K562 (cell line): ENCODE data around the gene SPRR2G. TPM values are rescaled to one million over a fixed set of nuclear protein-coding genes. Genes with fewer than 3 reads are reported as not detected.
"Not testable (repeated sequence)": the region's sequence is repeated elsewhere in the genome, so short reads cannot be mapped to it uniquely, and the experiment has no call there.

Source experiments
- ATAC-seq: fragments of 200-7000 bp; cut with Tn5 transposase; 3 replicates; pipeline ENCODE4 v1.9.1; 2020; ENCODE audit warnings: moderate library complexity
- BruUV-seq: library from RNA; stranded (reverse); fragments of 400-500 nt; replicated peaks from 2 replicates; lab custom pipeline; 2021; lab: Mats Ljungman, UMichigan
- CTCF ChIA-PET: fragments of 300-600 bp; formaldehyde crosslinking; extraction: SDS; loops from one replicate; lab custom pipeline; 2021; ENCODE audit warnings: low intra/inter-chr PET ratio; lab: Yijun Ruan, JAX
- POLR2A ChIA-PET: fragments of 300-600, 350-650 bp; sonication (Branson Sonifier 250); formaldehyde crosslinking; extraction: SDS; loops from one replicate; lab custom pipeline; 2021; ENCODE audit warnings: antibody characterized with exemption, inconsistent platforms; lab: Yijun Ruan, JAX
- DNase-seq, 4 experiments: peaks; one replicate each; pipeline versions ENCODE4 v3.0.0 to v3.0.0-alpha.2; 2011 to 2018; ENCODE audit warnings: low spot score in 3 of 4, mixed read lengths in 3 of 4; ENCODE audit errors: extremely low read depth in 1 of 4
- FAIRE-seq: peaks from 2 replicates; lab custom pipeline; 2011; peaks lifted over from hg19 to GRCh38; lab: Jason Lieb, UNC
- H2AFZ ChIP-seq: 2 replicates; pipeline ENCODE4 v1.6.0; 2011; ENCODE audit warnings: low read depth, low read length, control low read depth, inconsistent platforms
- H3K27ac ChIP-seq: fragments of 200-600 bp; 3 replicates; pipeline ENCODE4 v1.8.0; 2011; ENCODE audit warnings: low read depth, mild to moderate bottlenecking, control low read depth, inconsistent platforms, low read length, moderate library complexity, mixed read lengths; ENCODE audit errors: extremely low read depth
- H3K27me3 ChIP-seq, 2 experiments: fragments of 300-600 bp in 1 of 2; 2 replicates in 1 of 2; 3 replicates in 1 of 2; pipeline versions ENCODE4 v1.6.0 to v1.8.0; 2011; ENCODE audit warnings: inconsistent platforms in 2 of 2, low read length in 2 of 2, mild to moderate bottlenecking in 1 of 2, mixed read lengths in 1 of 2, moderate library complexity in 1 of 2; ENCODE audit not compliant: control insufficient read depth in 2 of 2, insufficient read depth in 2 of 2
- H3K36me3 ChIP-seq: fragments of 300-600 bp; 3 replicates; pipeline ENCODE4 v1.8.0; 2011; ENCODE audit warnings: mild to moderate bottlenecking, low read length, inconsistent platforms; ENCODE audit not compliant: control insufficient read depth, insufficient read depth
- H3K4me1 ChIP-seq, 2 experiments: fragments of 200-600 bp in 1 of 2; replicated peaks in 1 of 2; 2 replicates in 1 of 2; 3 replicates in 1 of 2; pipeline versions ENCODE4 v1.5.1 to v1.8.0; 2011; ENCODE audit warnings: inconsistent platforms in 2 of 2, low read length in 2 of 2, mild to moderate bottlenecking in 1 of 2, mixed read lengths in 1 of 2, moderate library complexity in 1 of 2; ENCODE audit not compliant: control insufficient read depth in 2 of 2, insufficient read depth in 2 of 2
- H3K4me2 ChIP-seq: 2 replicates; pipeline ENCODE4 v1.6.1; 2011; ENCODE audit warnings: low read length, control low read depth, inconsistent platforms, mixed read lengths; ENCODE audit not compliant: insufficient read depth
- H3K4me3 ChIP-seq: fragments of 200-600 bp; sonication (generic), shearing (Covaris generic); 2 replicates; pipeline ENCODE4 v1.5.1; 2016; ENCODE audit warnings: control low read depth, inconsistent platforms
- H3K79me2 ChIP-seq: fragments of 200-600 bp; 3 replicates; pipeline ENCODE4 v1.8.0; 2011; ENCODE audit warnings: low read length, inconsistent platforms; ENCODE audit not compliant: control insufficient read depth, insufficient read depth
- H3K9ac ChIP-seq, 2 experiments: 2 replicates each; pipeline versions ENCODE4 v1.6.0 to v1.6.1; 2011; ENCODE audit warnings: low read depth in 2 of 2, low read length in 2 of 2, control low read depth in 1 of 2, inconsistent platforms in 1 of 2, mild to moderate bottlenecking in 1 of 2, mixed read lengths in 1 of 2; ENCODE audit not compliant: insufficient read depth in 1 of 2
- H3K9me1 ChIP-seq: one replicate; pipeline ENCODE4 v1.6.0; 2011; ENCODE audit warnings: inconsistent platforms, mild to moderate bottlenecking, low read length, moderate library complexity; ENCODE audit not compliant: control insufficient read depth, insufficient read depth
- H3K9me3 ChIP-seq: replicated peaks from 2 replicates; pipeline ENCODE4 v1.5.1; 2011; ENCODE audit warnings: low read depth, low read length, inconsistent platforms; ENCODE audit not compliant: control insufficient read depth, insufficient read depth
- H4K20me1 ChIP-seq: replicated peaks from 2 replicates; pipeline ENCODE4 v1.6.1; 2011; ENCODE audit warnings: low read length, inconsistent platforms, mixed read lengths; ENCODE audit not compliant: control insufficient read depth, insufficient read depth
- ARID3A ChIP-seq: IDR thresholded peaks from 2 replicates; pipeline ENCODE4 v1.6.1; 2012; ENCODE audit warnings: low read depth, low read length, improper control_type of control experiment, borderline replicate concordance
- BRD4 ChIP-seq: fragments of 200-600 bp; sonication (generic); IDR thresholded peaks from 2 replicates; pipeline ENCODE4 v1.6.1; 2017; ENCODE audit warnings: inconsistent platforms
- CBX3 ChIP-seq, 2 experiments: IDR thresholded peaks; 1 replicate in 1 of 2; 2 replicates in 1 of 2; pipeline ENCODE4 v1.6.1; 2012; ENCODE audit warnings: inconsistent platforms in 2 of 2, low read length in 2 of 2, borderline replicate concordance in 1 of 2, control low read depth in 1 of 2
- RBM17 ChIP-seq: fragments of 200-400 bp; formaldehyde crosslinking; IDR thresholded peaks from 2 replicates; pipeline ENCODE4 v1.6.1; 2017; ENCODE audit warnings: low read depth, mild to moderate bottlenecking, low read length, borderline replicate concordance
- RBM22 ChIP-seq: fragments of 200-400 bp; formaldehyde crosslinking; IDR thresholded peaks from 2 replicates; pipeline ENCODE4 v1.6.1; 2018; ENCODE audit warnings: low read length, low read depth; ENCODE audit not compliant: poor library complexity, severe bottlenecking
- ZC3H11A ChIP-seq: IDR thresholded peaks from 2 replicates; pipeline ENCODE4 v1.6.1; 2012; ENCODE audit warnings: low read depth, low read length, improper control_type of control experiment
- ZNF175 ChIP-seq: fragments of 200-800 bp; sonication (Bioruptor generic); IDR thresholded peaks from 2 replicates; pipeline ENCODE4 v1.6.1; 2016; ENCODE audit warnings: low read depth, mild to moderate bottlenecking, missing genetic modification characterization, missing compliant biosample characterization
- ZNF239 ChIP-seq: fragments of 250-450 bp; sonication (Bioruptor Pico); IDR thresholded peaks from 2 replicates; pipeline ENCODE4 v1.4.0; 2020; ENCODE audit warnings: mild to moderate bottlenecking
- ZNF780A ChIP-seq: fragments of 250-450 bp; sonication (Bioruptor Pico); IDR thresholded peaks from 2 replicates; pipeline ENCODE4 v1.5.0; 2021; ENCODE audit warnings: mild to moderate bottlenecking
- WGBS: fragments of 100-300 bp; shearing (Covaris generic); methylation state at CpG from one replicate; pipeline ENCODE4 v1.1.6; 2016; ENCODE audit warnings: low coverage, mixed read lengths; ENCODE audit not compliant: insufficient coverage; ENCODE audit errors: missing lambda C conversion rate; 5-methylcytosine and 5-hydroxymethylcytosine counted together
- in situ Hi-C: fragments of 300-500 bp; cut with MboI; formaldehyde crosslinking; loops from 4 replicates; pipeline ENCODE4 v1.15.0; 2018; ENCODE audit warnings: inconsistent platforms, mixed read lengths
- intact Hi-C: fragments of 100-400 bp; cut with micrococcal nuclease; formaldehyde crosslinking; loops from 2 replicates; pipeline ENCODE4 v1.14.2; 2022
- polyA plus RNA-seq, 8 experiments: library from polyadenylated mRNA; depleted of rRNA in 4 of 8; stranded (reverse) in 5 of 8; unstranded in 3 of 8; fragments of >200 nt; fragmentation: Nextera tagmentation in 2 of 8; fragmentation: Illumina TruSeq in 1 of 8; extraction: Ambion mirVana in 2 of 8; extraction: Trizol in 1 of 8; gene quantifications; 2 replicates each; pipeline versions ENCODE4 v1.2.1 to v1.2.3, GENCODE V29; 2011 to 2014; ENCODE audit warnings: inconsistent platforms in 1 of 8, missing spikeins in 1 of 8
- total RNA-seq, 7 experiments: library from RNA; depleted of rRNA in 6 of 7; stranded (reverse); fragments of >200 nt in 6 of 7; fragmentation: Illumina TruSeq in 2 of 7; extraction: Trizol in 2 of 7; gene quantifications; 2 replicates each; pipeline versions ENCODE4 v1.2.1 to v1.2.3, GENCODE V29; 2011 to 2021; ENCODE audit warnings: low replicate concordance in 1 of 7
- TF ChIP-seq, protein P1 (sequence below): fragments of 450-650 bp; IDR thresholded peaks from 2 replicates; pipeline ENCODE4 v1.6.1; 2016; ENCODE audit warnings: borderline replicate concordance

SPRR2G gene
- total and polyA plus RNA-seq, 9 of the 15 experiments (the other 6 are each of a cell fraction or from before 2014, with no cell fraction given) = not detected

GRCh38 chr1:153127296-153127695, 23.4 kb downstream of the SPRR2G start (continued):
- TF ChIP-seq RBM17 = no peak
- no peak for TF ChIP-seq BRD4
- no peak for TF ChIP-seq ZNF239 (CRISPR knock-in tag)
- no peak for TF ChIP-seq ZC3H11A
- TF ChIP-seq, protein P1, sequence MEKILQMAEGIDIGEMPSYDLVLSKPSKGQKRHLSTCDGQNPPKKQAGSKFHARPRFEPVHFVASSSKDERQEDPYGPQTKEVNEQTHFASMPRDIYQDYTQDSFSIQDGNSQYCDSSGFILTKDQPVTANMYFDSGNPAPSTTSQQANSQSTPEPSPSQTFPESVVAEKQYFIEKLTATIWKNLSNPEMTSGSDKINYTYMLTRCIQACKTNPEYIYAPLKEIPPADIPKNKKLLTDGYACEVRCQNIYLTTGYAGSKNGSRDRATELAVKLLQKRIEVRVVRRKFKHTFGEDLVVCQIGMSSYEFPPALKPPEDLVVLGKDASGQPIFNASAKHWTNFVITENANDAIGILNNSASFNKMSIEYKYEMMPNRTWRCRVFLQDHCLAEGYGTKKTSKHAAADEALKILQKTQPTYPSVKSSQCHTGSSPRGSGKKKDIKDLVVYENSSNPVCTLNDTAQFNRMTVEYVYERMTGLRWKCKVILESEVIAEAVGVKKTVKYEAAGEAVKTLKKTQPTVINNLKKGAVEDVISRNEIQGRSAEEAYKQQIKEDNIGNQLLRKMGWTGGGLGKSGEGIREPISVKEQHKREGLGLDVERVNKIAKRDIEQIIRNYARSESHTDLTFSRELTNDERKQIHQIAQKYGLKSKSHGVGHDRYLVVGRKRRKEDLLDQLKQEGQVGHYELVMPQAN = no peak
- no peak for TF ChIP-seq RBM22
- TF ChIP-seq ZNF780A (CRISPR knock-in tag) = no peak
- no peak for TF ChIP-seq ARID3A

- H3K36me3 ChIP-seq = no peaks in the 10 kb centered on the region
- no peak overlapping the region for H3K4me3 ChIP-seq
- no peak for DNase-seq
- H3K4me2 ChIP-seq = no peak overlapping the region
- no peaks in the 10 kb centered on the region for H3K27me3 ChIP-seq
- 8% methylated on average over 1 of the region's 1 CpG for WGBS
- CTCF ChIA-PET = no interaction called here
- no peak overlapping the region for H2AFZ ChIP-seq
- intact Hi-C loops = no loop called here
- no peak for FAIRE-seq
- H3K9me3 ChIP-seq = no peaks in the 10 kb centered on the region
- no peaks in the 10 kb centered on the region for H4K20me1 ChIP-seq
- TF ChIP-seq CBX3 (IDR thresholded peaks at IDR 0.05; ENCODE audit: borderline replicate concordance in 1 of 2, low read length in 2 of 2) = peak in 1 of 2 experiments; percentile 39; a peak in 1 of 3 replicates
- TF ChIP-seq ZNF175 = no peak
- ATAC-seq = no peak
- no peaks in the 10 kb centered on the region for H3K79me2 ChIP-seq
- no peaks in the 10 kb centered on the region; a peak in 1 of 5 replicates for H3K4me1 ChIP-seq
- H3K27ac ChIP-seq = no peak overlapping the region
- POLR2A ChIA-PET = interaction anchor here (1.2 kb wide), 1 partner anchor 67 kb away, joined by 3 read pairs; no protein-coding TSS in a partner anchor
- BruUV-seq = no TSS peak
- in situ Hi-C loops = no loop called here
- H3K9me1 ChIP-seq = no peaks in the 10 kb centered on the region
- H3K9ac ChIP-seq = no peak overlapping the region
Measured at GRCh38 chr1:153125536-153125935, 25.2 kb downstream of the SPRR2G start.

- in situ Hi-C loops, H3K4me2 ChIP-seq: not testable (repeated sequence)
- 54% methylated on average over 7 of the region's 8 CpGs for WGBS
Measured at GRCh38 chr1:153123793-153124192, 26.9 kb downstream of the SPRR2G start.

More at GRCh38 chr1:153123793-153124192, 26.9 kb downstream of the SPRR2G start:
- H3K27ac ChIP-seq, BruUV-seq, H3K4me1 ChIP-seq, H3K79me2 ChIP-seq, H2AFZ ChIP-seq, DNase-seq, H3K4me3 ChIP-seq, POLR2A ChIA-PET, H3K36me3 ChIP-seq, H4K20me1 ChIP-seq, CTCF ChIA-PET, H3K9ac ChIP-seq, intact Hi-C loops, FAIRE-seq, H3K27me3 ChIP-seq, H3K9me3 ChIP-seq, ATAC-seq, H3K9me1 ChIP-seq: not testable (repeated sequence)
